ENCODE measurements around the gene ADRB1. TPM values are rescaled to one million over a fixed set of nuclear protein-coding genes. Genes with fewer than 3 reads are reported as not detected.

Gene ADRB1
- total and polyA plus RNA-seq, 2 of the 13 experiments (the other 11 are each of a cell fraction or from before 2014, with no cell fraction given) = 0.07 TPM; not detected in 1

DNA sequence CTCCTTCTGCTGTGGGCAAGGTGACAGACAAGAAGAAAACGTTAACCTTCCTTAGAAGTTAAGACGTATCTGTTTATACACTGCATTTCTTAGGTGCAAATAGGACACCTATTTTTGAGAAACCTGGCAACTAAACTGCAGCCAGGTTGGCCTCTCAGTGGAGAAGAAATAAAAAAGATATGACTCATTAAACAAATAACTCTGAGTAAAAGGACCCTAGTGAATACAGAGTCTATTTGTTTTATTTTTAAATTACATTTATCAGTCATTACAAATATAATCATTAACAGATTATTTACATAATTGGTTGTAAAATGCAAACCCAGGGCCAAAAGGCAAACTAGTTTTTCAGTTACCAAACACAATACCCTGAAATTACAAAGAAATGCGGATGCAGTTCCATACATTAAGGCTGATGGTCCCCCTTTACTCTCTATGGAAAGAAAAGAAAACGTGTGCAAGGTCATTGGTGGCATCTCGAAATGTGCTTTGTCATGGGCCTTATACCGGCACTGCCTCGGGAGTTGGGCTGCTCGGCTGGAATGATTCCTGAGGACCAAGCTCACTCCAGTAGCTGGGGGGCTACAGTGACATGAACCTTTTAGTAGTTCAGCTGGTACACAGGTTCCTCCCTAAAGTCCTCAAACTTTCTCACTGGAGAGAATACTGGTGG is 38.4 kb downstream of the ADRB1 start:
- WGBS (ENCODE audit: low lambda C conversion rate) = 5% methylated on average over 8 of the region's 8 CpGs
- Histone ChIP-seq H3K27ac (ENCODE audit: extremely low read length, insufficient read depth, low read length) (no peak overlapping the region), H3K36me3 (replicated peaks in 1 of 2; ENCODE audit: control insufficient read depth in 1 of 2, insufficient read depth in 2 of 2, low read length in 2 of 2) (no peaks in the 10 kb centered on the region), H2AFZ (ENCODE audit: low read length) (no peak overlapping the region), H4K20me1 (ENCODE audit: insufficient read depth, low read length) (no peaks in the 10 kb centered on the region), H3K9me3 (ENCODE audit: low read length) (no peaks in the 10 kb centered on the region), H3K9ac (ENCODE audit: insufficient read depth, low read depth, low read length) (no peak overlapping the region), H3K79me2 (ENCODE audit: insufficient read depth, low read length) (no peaks in the 10 kb centered on the region), H3K4me2 (ENCODE audit: low read depth, low read length) (no peak overlapping the region), H3K4me1 (ENCODE audit: insufficient read depth, low read length) (peaks cover 10% of the 10 kb centered on the region; the same call in 1 of the 2 replicates), H3K4me3 (replicated peaks in 1 of 3; ENCODE audit: insufficient read depth in 1 of 3, low read depth in 2 of 3, low read length in 3 of 3) (no peak overlapping the region), H3K27me3 (ENCODE audit: control insufficient read depth in 1 of 2, insufficient read depth in 2 of 2, low read length in 2 of 2) (no peaks in the 10 kb centered on the region; a peak in 2 of 5 replicates)
- TF ChIP-seq NFE2 (CRISPR knock-in tag; IDR thresholded peaks at IDR 0.05) = peak; percentile 44; the same call in 1 of the 2 replicates
- no peak for TF ChIP-seq KDM1A (CRISPR knock-in tag; IDR thresholded peaks at IDR 0.05)
- no peak for DNase-seq (ENCODE audit: low spot score)
- no peak for FAIRE-seq
- in situ Hi-C loops (cut with HindIII; ENCODE audit: extremely low pct_ligation_motif_present, low pct_unique_long_range_greater_than_20kb) = no loop called here
- ChIA-PET CTCF (ENCODE audit: low intra/inter-chr PET ratio, low total read pairs) (no interaction called here), POLR2A (no interaction called here)
- no TSS peak for BruUV-seq (replicated peaks)
- intact Hi-C loops (cut with micrococcal nuclease; ENCODE audit: unreplicated experiment) = no loop called here
- no peak for ATAC-seq

DNA sequence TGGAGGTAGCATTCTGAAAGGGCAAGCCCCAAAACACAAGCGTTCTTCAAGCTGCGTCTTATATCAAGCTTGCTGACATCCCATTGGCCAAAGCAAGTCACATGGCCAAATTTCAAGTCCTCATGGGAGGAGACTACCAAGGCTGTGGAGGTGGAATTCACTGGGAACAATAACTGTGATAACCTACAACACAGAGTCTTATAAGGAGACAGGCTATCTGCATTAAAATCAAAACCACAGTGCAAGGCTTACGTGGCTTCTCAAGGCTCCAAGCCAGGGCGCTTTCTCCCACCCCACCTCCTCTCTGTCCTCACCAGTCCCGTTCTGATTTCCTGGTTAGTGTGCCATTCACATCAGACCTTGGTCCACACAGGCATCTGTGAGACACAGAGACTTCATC is 39.4 kb downstream of the ADRB1 start:
- 80% methylated on average over 5 of the region's 5 CpGs for WGBS (ENCODE audit: low lambda C conversion rate)
- no peak overlapping the region for H3K27ac ChIP-seq (ENCODE audit: extremely low read length, insufficient read depth, low read length)
- peaks cover 10% of the 10 kb centered on the region; the same call in 1 of the 2 replicates for H3K4me1 ChIP-seq (ENCODE audit: insufficient read depth, low read length)
- no peaks in the 10 kb centered on the region for H4K20me1 ChIP-seq (ENCODE audit: insufficient read depth, low read length)
- DNase-seq (ENCODE audit: low spot score) = no peak
- no peaks in the 10 kb centered on the region for H3K36me3 ChIP-seq (replicated peaks in 1 of 2; ENCODE audit: control insufficient read depth in 1 of 2, insufficient read depth in 2 of 2, low read length in 2 of 2)
- no peaks in the 10 kb centered on the region for H3K9me3 ChIP-seq (ENCODE audit: low read length)
- peak; percentile 30; the same call in 1 of the 3 replicates for ATAC-seq
- no peak overlapping the region for H3K9ac ChIP-seq (ENCODE audit: insufficient read depth, low read depth, low read length)
- H3K27me3 ChIP-seq (ENCODE audit: control insufficient read depth in 1 of 2, insufficient read depth in 2 of 2, low read length in 2 of 2) = no peaks in the 10 kb centered on the region; a peak in 2 of 5 replicates
- H3K4me2 ChIP-seq (ENCODE audit: low read depth, low read length) = no peak overlapping the region; the same call in 1 of the 2 replicates
- no peak for FAIRE-seq
- H2AFZ ChIP-seq (ENCODE audit: low read length) = no peak overlapping the region
- in situ Hi-C loops (cut with HindIII; ENCODE audit: extremely low pct_ligation_motif_present, low pct_unique_long_range_greater_than_20kb) (no loop called here), intact Hi-C loops (cut with micrococcal nuclease; ENCODE audit: unreplicated experiment) (no loop called here)
- no peak overlapping the region for H3K4me3 ChIP-seq (replicated peaks in 1 of 3; ENCODE audit: insufficient read depth in 1 of 3, low read depth in 2 of 3, low read length in 3 of 3)
- POLR2A ChIA-PET = no interaction called here
- no peaks in the 10 kb centered on the region for H3K79me2 ChIP-seq (ENCODE audit: insufficient read depth, low read length)
- BruUV-seq (replicated peaks) = no TSS peak
- CTCF ChIA-PET (ENCODE audit: low intra/inter-chr PET ratio, low total read pairs) = no interaction called here
- no peak for TF ChIP-seq ZNF792 (CRISPR knock-in tag; IDR thresholded peaks at IDR 0.05)
- TF ChIP-seq TRAFD1 (CRISPR knock-in tag; IDR thresholded peaks at IDR 0.05; ENCODE audit: borderline replicate concordance) = no peak
- TF ChIP-seq ZBTB3 (CRISPR knock-in tag; IDR thresholded peaks at IDR 0.05; ENCODE audit: borderline replicate concordance, low read depth) = no peak
- TF ChIP-seq NR2F1 (CRISPR knock-in tag; IDR thresholded peaks at IDR 0.05) = no peak
- TF ChIP-seq MXD4 (CRISPR knock-in tag; IDR thresholded peaks at IDR 0.05) = no peak
- no peak for TF ChIP-seq MED8 (CRISPR knock-in tag; IDR thresholded peaks at IDR 0.05; ENCODE audit: insufficient replicate concordance)
- peak; percentile 50; the same call in 1 of the 2 replicates for TF ChIP-seq NFYC (CRISPR knock-in tag; IDR thresholded peaks at IDR 0.05)
- TF ChIP-seq, protein P1, sequence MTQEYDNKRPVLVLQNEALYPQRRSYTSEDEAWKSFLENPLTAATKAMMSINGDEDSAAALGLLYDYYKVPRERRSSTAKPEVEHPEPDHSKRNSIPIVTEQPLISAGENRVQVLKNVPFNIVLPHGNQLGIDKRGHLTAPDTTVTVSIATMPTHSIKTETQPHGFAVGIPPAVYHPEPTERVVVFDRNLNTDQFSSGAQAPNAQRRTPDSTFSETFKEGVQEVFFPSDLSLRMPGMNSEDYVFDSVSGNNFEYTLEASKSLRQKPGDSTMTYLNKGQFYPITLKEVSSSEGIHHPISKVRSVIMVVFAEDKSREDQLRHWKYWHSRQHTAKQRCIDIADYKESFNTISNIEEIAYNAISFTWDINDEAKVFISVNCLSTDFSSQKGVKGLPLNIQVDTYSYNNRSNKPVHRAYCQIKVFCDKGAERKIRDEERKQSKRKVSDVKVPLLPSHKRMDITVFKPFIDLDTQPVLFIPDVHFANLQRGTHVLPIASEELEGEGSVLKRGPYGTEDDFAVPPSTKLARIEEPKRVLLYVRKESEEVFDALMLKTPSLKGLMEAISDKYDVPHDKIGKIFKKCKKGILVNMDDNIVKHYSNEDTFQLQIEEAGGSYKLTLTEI (CRISPR knock-in tag; conservative IDR thresholded peaks at IDR 0.05) = no peak
- TF ChIP-seq SP5 (CRISPR knock-in tag; IDR thresholded peaks at IDR 0.05; ENCODE audit: borderline replicate concordance, low read depth) = no peak
- no peak for TF ChIP-seq ZNF75D (CRISPR knock-in tag; IDR thresholded peaks at IDR 0.05; ENCODE audit: borderline replicate concordance)
- TF ChIP-seq HOXA5 (CRISPR knock-in tag; IDR thresholded peaks at IDR 0.05) = no peak

Measured in HepG2 (cell line).